HEK293 (cell line): Measurements from ENCODE around the gene FAM32A.

Source experiments
- MYNN ChIP-seq: fragments of 450-650 bp; formaldehyde crosslinking; IDR thresholded peaks from 2 replicates; pipeline ENCODE4 v1.5.1; 2016; ENCODE audit warnings: missing biosample characterization, missing genetic modification characterization, borderline replicate concordance
- REPIN1 ChIP-seq: fragments of 450-650 bp; formaldehyde crosslinking; IDR thresholded peaks from 2 replicates; pipeline ENCODE4 v1.5.1; 2017; ENCODE audit warnings: missing biosample characterization, missing genetic modification characterization, low read depth
- TCF7L2 ChIP-seq: IDR thresholded peaks from 2 replicates; pipeline ENCODE4 v1.6.1; 2011; ENCODE audit warnings: low read depth, mild to moderate bottlenecking, inconsistent platforms, low read length, moderate library complexity, borderline replicate concordance
- ZFP37 ChIP-seq: fragments of 450-650 bp; formaldehyde crosslinking; IDR thresholded peaks from 2 replicates; pipeline ENCODE4 v1.5.1; 2016; ENCODE audit warnings: missing biosample characterization, missing genetic modification characterization
- ZNF202 ChIP-seq: fragments of 450-650 bp; formaldehyde crosslinking; IDR thresholded peaks from 2 replicates; pipeline ENCODE4 v1.5.1; 2016; ENCODE audit warnings: missing biosample characterization, missing genetic modification characterization, borderline replicate concordance
- ZNF501 ChIP-seq: fragments of 450-650 bp; formaldehyde crosslinking; IDR thresholded peaks from 2 replicates; pipeline ENCODE4 v1.5.1; 2016; ENCODE audit warnings: missing biosample characterization, missing genetic modification characterization
- ZNF558 ChIP-seq: fragments of 450-650 bp; formaldehyde crosslinking; IDR thresholded peaks from 2 replicates; pipeline ENCODE4 v1.5.1; 2016; ENCODE audit warnings: missing biosample characterization, missing genetic modification characterization
- ZNF664 ChIP-seq: fragments of 450-650 bp; formaldehyde crosslinking; IDR thresholded peaks from 2 replicates; pipeline ENCODE4 v1.5.1; 2016; ENCODE audit warnings: missing biosample characterization, missing genetic modification characterization
- ZNF776 ChIP-seq: fragments of 450-650 bp; formaldehyde crosslinking; IDR thresholded peaks from 2 replicates; pipeline ENCODE4 v1.5.0; 2017; ENCODE audit warnings: missing biosample characterization, missing genetic modification characterization, borderline replicate concordance
- TF ChIP-seq, protein P1 (sequence below): fragments of 450-650 bp; formaldehyde crosslinking; IDR thresholded peaks from 2 replicates; pipeline ENCODE4 v1.5.1; 2016; ENCODE audit warnings: missing biosample characterization, missing genetic modification characterization

DNA sequence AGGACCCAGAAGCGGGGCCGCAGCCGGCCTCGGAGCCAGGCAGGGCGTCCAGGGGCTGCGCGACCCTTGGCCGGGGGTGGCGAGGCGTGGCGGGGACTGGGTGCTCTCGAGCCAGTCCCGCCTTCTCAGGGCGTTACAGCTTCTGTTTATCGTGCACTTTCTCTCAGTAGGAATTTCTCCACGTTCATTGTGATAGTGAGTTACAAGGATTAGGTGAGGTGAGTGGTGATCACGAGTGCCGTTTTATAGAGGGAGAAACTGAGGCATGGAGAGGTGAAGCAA, 13.1 kb downstream of the FAM32A start:
- TF ChIP-seq ZNF501 (tag by site-specific recombination) (no peak), ZNF664 (tag by site-specific recombination) (no peak), ZFP37 (no peak), REPIN1 (tag by site-specific recombination) (no peak), TCF7L2 (no peak), ZNF558 (tag by site-specific recombination) (no peak), ZNF776 (tag by site-specific recombination) (no peak), ZNF202 (tag by site-specific recombination) (no peak), MYNN (tag by site-specific recombination) (no peak)
- TF ChIP-seq, protein P1, sequence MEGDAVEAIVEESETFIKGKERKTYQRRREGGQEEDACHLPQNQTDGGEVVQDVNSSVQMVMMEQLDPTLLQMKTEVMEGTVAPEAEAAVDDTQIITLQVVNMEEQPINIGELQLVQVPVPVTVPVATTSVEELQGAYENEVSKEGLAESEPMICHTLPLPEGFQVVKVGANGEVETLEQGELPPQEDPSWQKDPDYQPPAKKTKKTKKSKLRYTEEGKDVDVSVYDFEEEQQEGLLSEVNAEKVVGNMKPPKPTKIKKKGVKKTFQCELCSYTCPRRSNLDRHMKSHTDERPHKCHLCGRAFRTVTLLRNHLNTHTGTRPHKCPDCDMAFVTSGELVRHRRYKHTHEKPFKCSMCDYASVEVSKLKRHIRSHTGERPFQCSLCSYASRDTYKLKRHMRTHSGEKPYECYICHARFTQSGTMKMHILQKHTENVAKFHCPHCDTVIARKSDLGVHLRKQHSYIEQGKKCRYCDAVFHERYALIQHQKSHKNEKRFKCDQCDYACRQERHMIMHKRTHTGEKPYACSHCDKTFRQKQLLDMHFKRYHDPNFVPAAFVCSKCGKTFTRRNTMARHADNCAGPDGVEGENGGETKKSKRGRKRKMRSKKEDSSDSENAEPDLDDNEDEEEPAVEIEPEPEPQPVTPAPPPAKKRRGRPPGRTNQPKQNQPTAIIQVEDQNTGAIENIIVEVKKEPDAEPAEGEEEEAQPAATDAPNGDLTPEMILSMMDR (tag by site-specific recombination) = no peak
